NCI-H2029 (cell line): Measurements from ENCODE around the gene PRRG4.
"Not testable (repeated sequence)": the region's sequence is repeated elsewhere in the genome, so short reads cannot be mapped to it uniquely, and the experiment has no call there.

Source experiments
- DNase-seq: peaks from one replicate; lab custom pipeline; 2025; lab: John Stamatoyannopoulos, UW

The PRRG4 gene

GRCh38 chr11:32830796-32831195, 1.1 kb downstream of the PRRG4 start:
- DNase-seq = no peak

- DNase-seq = no peak
Observed at GRCh38 chr11:32831221-32831620, 1.5 kb downstream of the PRRG4 start.

- DNase-seq = no peak
Observed at GRCh38 chr11:32833921-32834320, 4.2 kb downstream of the PRRG4 start.

- DNase-seq = no peak
Observed at GRCh38 chr11:32836946-32837345, 7.2 kb downstream of the PRRG4 start.

GRCh38 chr11:32838505-32839274, 9.0 kb downstream of the PRRG4 start:
- DNase-seq = no peak

DNA sequence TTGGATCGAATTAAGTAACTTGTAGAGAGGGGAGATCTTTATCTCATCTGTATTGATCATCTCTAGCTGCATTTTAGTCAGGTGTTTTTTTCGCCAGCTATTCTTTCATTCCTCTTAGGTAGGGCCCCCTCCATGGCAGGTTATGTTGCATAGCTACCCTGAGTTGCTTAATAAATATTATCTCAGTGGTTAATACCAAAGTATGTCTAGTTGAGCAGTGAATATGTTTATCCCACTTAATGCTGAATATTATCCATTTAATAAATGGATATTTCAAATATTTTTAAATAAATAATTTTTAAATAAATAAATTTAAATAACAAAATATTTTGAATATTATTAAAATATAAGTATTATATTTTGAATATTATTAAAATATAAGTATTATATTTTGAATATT, 9.6 kb downstream of the PRRG4 start:
- no peak for DNase-seq

- no peak for DNase-seq
Observed at GRCh38 chr11:32840587-32840986, 10.9 kb downstream of the PRRG4 start.

DNA sequence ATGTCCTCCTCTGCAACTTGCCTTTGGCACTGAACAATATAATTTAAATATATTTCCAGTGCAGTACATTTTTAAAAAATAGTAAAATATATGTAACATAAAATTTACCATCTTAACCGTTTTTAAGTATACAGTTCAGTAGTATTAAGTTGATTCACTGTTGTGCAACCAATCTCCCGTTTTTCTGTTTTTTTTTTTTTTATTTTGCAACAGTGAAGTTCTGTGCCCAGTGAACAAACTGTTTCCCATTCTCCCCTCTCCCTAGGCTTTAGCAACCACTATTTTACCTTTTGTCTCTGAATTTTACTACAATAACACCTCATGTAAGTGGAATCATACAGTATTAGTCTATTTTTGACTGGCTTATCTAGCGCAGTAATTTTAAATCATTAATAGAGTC, 13.8 kb downstream of the PRRG4 start:
- no peak for DNase-seq

- no peak for DNase-seq
Observed at GRCh38 chr11:32847511-32847910, 17.8 kb downstream of the PRRG4 start.

DNA sequence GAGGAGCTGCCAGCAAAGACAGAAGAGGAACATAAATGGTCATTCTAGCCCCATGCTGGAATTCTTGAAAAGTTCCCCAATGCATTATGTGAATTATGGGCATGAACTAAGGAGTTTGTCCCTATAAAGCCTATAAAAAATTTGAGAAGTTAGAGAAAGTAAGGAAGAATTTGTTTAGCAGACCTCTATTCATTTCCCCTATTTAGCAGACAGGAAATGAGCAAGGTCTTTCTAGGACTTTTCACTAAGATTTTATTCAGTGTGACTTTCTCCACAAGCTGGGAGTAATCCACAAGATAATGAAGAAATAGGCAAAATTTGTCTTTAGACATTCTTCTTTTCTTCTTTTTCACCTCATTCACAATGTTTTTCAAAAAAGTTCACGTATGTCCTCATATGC, 20.0 kb downstream of the PRRG4 start:
- DNase-seq = no peak

DNA sequence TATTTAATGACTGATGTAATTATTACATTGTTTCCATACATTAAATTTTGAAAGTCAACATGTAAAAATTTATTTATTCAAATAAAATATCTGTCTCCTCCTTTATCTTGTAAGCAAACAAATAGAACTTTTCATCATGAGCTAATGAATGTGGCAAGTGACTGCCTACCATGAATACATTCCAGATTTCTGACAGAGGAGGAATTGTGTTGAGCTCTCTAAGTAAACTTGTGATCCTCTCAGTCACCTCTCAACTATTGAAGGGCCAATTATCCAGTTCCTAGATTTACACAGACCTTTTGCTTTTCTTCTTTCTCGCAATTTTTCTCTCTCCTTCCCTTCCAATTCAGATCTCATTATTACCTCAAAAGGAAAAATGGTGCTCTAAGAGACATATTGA, 21.5 kb downstream of the PRRG4 start:
- no peak for DNase-seq

DNA sequence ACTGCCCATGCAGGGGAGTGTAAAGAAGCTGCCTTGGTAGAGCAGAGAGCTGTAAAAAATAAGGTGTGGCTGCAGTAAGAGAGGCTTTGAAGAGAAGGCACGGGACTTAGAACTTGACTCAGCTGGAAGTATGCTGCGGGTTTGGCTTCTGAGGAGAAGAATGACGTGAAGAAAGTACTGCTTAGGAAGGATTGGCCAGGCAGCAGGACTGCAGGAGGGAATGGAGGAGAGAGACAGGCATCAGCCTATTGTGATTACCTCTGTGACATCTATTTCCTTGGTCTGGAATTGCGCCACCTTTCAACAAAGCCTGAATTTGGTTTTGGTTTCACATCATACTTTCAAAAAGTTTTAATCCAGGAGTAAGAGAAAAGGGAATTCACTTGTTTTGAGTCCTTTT, 22.5 kb downstream of the PRRG4 start:
- DNase-seq = no peak

DNA sequence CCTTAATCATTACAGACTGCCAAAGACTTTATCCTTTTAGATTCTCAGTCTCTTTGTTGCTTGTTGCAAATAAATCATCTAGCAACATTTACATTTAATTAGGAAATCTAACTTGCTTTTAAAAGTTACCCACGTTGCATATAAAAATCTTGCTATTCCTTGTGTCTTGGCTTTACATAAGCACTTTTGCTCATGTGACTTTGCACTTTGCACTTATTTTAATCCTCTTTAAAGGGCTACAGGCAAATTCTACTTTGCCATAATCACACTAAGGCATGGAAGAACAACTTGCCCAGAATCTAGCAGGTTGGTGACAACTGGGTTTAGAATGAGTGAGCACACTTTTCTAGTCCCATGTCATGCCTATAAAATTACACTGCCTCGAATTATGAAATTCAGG, 25.9 kb downstream of the PRRG4 start:
- no peak for DNase-seq

DNA sequence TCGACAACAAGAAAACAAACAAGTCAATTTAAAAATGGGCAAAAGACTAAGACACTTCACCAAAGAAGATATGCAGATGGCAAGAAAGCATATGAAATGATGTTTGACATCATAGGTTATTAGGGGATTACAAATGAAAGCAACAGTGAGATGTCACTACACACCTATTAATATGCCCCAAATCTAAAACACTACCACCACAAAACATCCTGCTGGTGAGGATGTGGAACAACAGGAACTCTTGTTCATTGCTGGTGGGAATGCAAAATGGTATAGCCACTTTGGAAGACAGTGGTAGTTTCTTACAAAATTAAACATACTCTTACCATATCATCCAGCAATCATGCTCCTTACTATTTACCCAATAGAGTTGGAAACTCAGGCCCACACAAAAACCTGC, 29.0 kb downstream of the PRRG4 start:
- DNase-seq = no peak

GRCh38 chr11:32861850-32862577, 32.3 kb downstream of the PRRG4 start:
- DNase-seq = no peak

GRCh38 chr11:32864555-32864954, 34.8 kb downstream of the PRRG4 start:
- DNase-seq = no peak

GRCh38 chr11:32868752-32869151, 39.0 kb downstream of the PRRG4 start:
- not testable (repeated sequence) for DNase-seq

DNA sequence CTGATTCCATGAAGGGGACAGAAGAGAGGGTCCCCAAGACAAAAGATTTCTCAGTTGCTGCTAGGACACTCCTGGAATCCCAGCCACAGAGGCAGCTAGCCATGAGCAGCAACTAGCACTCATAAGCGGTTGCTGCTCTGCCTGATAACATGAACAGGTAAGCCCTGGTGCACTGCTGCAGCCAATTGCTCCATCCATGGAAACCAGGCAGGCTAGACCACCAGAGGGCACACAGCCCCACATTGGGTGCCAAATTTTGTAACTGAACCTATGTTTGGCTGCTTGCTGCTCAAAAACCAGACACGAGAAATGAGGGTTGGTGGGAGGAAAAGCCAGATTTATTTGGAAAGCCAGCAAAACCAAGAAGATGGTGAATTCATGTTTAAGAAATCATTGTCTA, 40.9 kb downstream of the PRRG4 start:
- DNase-seq = no peak

- DNase-seq = no peak
Observed at GRCh38 chr11:32874132-32874531, 44.4 kb downstream of the PRRG4 start.

DNA sequence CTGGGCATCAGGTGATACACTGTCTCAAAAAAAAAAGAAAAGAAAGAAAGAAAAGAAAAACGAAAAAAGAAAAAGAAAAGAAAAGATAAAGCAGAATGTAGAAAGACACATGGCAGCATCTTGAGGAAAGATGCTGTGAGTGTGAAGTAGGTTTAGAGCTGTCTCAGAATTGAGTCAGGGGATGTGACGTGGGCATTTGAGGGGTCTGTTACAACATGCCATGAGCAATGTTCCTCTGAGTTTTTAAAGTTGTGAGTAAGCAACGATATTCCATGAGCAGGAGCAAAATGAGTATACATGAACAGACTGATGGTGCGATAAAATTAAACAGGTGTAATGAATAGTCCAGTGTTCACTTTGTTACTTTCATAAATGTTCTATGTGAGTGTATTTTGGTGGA, 51.6 kb downstream of the PRRG4 start:
- DNase-seq = no peak

- DNase-seq = no peak
Observed at GRCh38 chr11:32883421-32883820, 53.7 kb downstream of the PRRG4 start.

DNA sequence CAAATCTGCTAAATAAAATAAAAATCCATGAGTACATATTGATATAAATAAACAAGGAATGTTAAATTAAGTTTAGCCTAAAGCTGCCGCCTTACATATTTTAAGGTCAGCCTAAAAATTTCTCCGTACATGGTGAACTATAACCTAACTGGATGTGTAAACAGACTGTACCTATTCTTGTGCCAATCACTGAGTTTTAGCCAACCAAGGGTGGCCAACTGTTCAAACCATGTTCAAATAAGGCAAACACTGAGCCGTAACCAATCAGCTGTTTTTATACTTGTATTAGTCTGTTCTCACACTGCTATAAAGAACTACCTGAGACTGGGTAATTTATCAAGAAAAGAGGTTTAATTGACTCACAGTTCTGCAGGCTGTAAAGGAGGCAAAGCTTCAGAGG, 54.3 kb downstream of the PRRG4 start:
- DNase-seq = no peak

- DNase-seq = no peak
Observed at GRCh38 chr11:32884770-32885384, 55.1 kb downstream of the PRRG4 start.
